Superior temporal gyrus (tissue), 1 donor: Measurements from ENCODE around the gene OR5AU1.
"Not testable (repeated sequence)": the region's sequence is repeated elsewhere in the genome, so short reads cannot be mapped to it uniquely, and the experiment has no call there.

Source experiments
- DNase-seq: peaks from one replicate; pipeline ENCODE4 v3.0.0-alpha.2; 2016; ENCODE audit errors: extremely low spot score

OR5AU1 gene

GRCh38 chr14:21171128-21171527 lies 15.3 kb upstream of the OR5AU1 start:
- DNase-seq: no peak

DNA sequence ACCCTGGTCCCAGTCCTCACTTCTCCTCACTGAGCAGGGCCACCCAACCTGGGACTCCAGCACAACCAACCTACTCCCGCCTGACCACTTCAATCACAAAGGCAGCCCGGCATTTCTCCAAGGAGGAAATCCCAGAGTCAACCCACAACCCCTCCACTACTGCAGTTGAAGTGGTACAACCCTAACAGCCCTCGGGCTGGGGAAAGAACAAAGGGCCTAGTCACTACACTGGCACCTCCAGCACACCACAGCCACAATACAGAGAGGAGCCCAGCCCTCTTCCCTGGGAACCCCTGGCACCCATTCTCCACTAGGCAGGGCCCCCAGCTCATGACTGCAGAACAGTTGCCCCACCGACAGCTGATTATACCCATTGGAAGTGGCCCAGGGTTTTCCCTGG lies 13.7 kb upstream of the OR5AU1 start:
- DNase-seq: no peak

DNA sequence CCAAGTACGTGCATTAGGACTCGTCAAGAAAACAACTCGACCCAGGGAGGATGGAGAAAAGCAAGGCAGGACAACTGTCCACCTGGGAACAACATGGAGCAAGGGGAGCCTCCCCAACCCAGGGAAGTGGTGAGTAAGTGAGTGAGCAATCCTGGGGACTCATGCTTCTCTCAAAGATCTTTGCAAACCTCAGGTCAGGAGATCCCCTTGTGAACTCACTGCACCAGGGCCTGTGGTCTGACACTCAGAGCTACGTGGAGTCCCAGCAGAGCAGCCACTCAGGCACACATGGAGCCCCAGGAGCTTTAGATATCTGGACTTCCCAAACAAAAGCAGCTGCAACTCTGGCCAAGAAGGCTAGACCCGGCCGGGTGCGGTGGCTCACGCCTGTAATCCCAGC lies 12.2 kb upstream of the OR5AU1 start:
- no peak for DNase-seq

DNA sequence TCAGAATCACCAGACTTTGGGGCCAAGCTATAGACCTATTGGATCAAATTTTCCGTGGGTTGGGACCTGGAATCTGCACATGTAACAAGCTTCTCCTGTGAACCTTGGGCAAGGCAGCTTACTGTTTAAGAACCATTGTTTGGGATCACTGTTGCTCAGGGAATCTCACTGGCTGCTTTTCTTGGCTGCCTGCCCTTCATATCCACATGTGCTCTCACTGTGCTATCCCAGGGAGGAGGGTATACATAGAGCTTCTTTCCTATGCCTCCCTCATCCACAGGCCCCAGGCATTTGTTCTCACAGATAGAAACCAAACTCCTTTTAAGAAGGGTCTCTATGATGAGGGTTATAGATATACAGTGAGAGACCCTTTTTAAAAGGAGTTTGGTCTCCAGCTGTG lies 9.8 kb upstream of the OR5AU1 start:
- not testable (repeated sequence) for DNase-seq

DNA sequence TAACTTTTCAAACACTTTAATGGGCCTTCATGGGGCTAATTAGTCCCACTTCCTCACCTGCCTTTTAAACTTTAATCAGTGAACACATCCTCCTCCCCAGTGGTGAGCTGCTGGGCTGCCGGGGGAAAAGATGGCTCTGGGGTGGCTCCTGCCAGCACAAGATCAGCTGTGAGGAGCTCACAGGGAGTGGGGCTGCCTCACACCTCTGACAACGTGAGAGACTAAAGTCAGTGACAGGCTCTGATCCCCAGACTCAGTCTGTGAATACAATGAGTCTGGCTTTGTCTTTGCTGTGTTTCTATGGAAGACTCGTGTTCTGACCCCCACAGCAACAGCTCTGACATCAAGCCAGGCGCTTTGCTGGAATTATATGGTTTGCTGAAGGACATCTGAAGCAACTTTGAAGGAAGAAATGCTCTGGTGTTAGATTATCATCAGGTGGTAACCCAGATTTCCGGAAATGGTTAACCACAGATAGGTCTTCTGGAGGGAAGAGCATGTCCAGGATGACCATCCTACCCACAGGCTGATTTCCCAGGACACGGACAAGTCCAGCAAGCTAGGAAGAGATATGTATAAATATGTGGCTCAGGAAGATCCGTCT lies 9.2 kb upstream of the OR5AU1 start:
- DNase-seq: not testable (repeated sequence)

GRCh38 chr14:21163871-21164291 lies 8.0 kb upstream of the OR5AU1 start:
- DNase-seq: no peak

DNA sequence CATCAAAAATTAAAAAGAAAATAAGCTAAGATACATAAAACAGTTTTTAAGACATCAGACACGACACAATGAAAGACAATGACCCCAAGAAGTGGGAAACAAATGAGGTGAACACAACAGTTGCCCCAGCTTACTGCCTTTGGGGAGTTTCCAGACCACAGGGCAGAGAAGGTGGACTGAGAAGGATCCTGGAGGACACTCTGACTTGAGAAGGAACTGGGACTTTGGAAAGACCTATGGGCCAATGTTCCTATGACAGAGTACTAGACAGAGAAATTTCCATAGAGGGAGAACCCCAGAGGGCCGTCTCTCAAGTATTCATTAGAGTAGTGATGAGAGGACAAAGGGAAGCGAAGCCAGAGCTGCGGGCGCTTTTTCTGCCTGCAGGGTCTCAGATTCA lies 6.2 kb upstream of the OR5AU1 start:
- no peak for DNase-seq

DNA sequence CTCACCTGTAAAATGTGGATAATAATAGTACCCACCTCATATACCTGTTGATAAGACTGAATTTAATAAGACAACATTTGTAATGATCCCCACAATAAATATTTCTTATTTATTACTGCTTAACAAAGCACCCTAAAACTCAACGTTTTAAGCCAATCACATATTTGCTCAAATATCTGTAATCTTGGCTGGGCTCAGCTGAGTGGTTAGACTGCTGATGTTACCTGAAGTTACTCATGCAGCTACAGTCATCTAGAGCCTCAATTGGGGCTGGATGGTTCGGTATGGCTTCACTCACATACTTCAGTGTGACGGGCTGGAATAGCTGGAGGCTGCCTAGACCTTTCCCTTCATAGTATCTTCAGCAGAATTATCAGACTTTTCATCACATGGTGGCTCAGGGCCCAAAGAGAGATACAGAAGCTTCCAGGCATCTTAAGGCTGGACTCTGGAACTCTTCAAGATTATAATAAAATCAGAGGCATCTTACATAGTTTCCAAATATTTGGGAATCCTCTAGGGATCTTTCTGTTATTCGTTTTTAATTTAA lies 4.3 kb upstream of the OR5AU1 start:
- DNase-seq: no peak

DNA sequence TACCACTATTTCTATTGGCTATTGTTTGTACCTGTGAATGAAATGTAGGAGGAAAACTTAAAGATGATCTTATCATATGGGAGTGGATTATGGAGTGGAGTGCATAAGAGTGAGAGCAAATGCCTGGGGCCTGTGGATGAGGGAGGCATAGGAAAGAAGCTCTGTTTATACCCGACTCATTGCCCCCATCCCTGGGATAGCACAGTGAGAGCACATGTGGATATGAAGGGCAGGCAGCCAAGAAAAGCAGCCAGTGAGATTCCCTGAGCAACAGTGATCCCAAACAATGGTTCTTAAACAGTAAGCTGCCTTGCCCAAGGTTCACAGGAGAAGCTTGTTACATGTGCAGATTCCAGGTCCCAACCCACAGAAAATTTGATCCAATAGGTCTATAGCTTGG lies 2.3 kb upstream of the OR5AU1 start:
- DNase-seq: not testable (repeated sequence)

GRCh38 chr14:21149641-21150367 lies 6.1 kb downstream of the OR5AU1 start:
- DNase-seq: no peak

DNA sequence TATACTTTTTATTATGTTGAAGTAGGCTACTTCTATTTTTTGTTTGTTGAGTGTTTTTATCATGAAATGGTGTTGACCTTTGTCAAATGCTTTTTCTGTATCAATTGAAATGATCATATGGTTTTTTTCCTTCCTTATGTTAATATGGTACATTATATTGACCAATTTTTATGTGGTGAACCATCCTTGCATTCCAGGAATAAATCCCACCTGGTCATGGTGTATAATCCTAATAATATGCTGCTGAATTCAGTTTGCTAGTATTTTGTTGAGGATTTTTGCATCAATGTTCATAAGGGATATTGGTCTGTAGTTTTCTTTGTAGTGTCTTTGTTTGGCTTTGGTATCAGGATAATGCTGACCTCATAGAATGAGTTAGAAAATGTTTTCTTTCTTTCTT lies 10.4 kb downstream of the OR5AU1 start:
- no peak for DNase-seq

DNA sequence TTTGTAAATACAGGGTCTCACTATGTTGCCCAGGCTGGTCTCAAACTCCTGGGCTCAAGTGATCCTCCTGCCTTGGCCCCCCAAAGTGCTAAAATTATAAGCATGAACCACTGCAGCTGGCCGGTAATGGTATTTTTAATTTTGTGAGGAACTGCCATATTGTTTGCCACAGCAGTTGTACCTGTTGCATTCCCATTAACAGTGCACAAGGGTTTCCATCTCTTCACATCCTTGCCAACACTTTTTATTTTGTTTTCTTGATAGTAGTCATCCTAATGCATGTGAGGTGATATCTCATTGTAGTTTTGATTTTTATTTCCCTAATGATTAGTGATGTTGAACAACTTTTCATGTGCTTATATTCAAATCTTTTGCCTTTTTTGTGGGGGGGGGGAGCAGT lies 13.5 kb downstream of the OR5AU1 start:
- no peak for DNase-seq

DNA sequence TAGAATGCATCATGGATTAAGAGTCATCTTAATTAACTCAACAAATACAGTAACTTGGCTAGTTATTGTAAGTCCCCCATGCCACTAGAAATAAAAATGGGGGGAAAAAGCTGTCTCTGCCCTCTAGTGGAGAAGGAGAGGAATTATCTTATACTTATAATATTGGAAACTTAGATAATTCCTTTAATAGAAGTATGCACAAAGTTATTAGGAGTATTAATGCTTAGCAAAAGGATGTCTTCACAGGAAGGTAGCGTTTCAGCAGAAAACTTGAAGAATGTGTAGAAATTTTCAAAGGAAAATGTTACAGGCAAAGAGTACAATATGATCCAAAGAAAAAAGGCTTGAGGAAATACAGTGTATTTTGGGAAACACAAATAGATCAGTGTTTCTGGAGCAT lies 19.8 kb downstream of the OR5AU1 start:
- peak; percentile 16 for DNase-seq

GRCh38 chr14:21133901-21134300 lies 22.0 kb downstream of the OR5AU1 start:
- no peak for DNase-seq

- no peak for DNase-seq
These were observed 32.4 kb downstream of the OR5AU1 start for GRCh38 chr14:21123429-21123828.

DNA sequence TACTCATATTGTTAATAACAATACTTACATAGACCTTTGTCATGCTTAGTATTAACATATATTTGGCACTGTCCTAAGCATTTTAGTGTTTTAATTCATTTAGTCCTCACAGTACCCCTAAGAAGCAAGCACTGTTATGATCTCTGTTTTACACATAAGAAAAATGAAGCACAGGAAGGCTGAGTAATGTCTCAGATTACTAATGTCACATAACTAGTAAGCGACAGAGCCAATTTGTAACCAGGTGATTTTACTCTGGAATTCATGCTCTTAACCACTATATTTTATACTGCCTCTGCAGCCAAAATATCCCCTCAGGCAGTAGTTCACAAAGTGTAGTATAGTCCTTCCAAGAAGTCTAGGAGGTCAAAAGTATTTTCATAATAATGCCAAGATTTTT lies 34.7 kb downstream of the OR5AU1 start:
- no peak for DNase-seq

- no peak for DNase-seq
These were observed 35.2 kb downstream of the OR5AU1 start for GRCh38 chr14:21120686-21121085.

DNA sequence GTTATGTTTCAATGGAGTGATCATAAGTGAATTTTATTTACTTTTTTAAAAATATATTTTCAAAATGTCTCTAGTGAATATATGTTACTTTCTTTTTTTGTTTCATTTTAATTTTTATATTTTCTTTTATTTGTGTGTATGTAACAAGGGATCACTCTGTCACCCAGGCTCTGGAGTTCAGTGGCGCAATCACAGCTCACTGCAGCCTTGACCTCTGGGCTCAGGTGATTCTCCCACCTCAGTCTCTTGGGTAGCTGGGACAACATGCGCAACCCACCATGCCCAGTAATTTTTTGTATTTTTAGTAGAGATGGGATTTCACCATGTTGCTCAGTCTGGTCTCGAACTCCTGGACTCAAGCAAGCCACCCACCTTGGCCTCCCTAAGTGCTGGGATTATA lies 36.9 kb downstream of the OR5AU1 start:
- no peak for DNase-seq

GRCh38 chr14:21113369-21113768 lies 42.5 kb downstream of the OR5AU1 start:
- DNase-seq: no peak

GRCh38 chr14:21112255-21112654 lies 43.6 kb downstream of the OR5AU1 start:
- DNase-seq: no peak

GRCh38 chr14:21109377-21110138 lies 46.3 kb downstream of the OR5AU1 start:
- no peak for DNase-seq

DNA sequence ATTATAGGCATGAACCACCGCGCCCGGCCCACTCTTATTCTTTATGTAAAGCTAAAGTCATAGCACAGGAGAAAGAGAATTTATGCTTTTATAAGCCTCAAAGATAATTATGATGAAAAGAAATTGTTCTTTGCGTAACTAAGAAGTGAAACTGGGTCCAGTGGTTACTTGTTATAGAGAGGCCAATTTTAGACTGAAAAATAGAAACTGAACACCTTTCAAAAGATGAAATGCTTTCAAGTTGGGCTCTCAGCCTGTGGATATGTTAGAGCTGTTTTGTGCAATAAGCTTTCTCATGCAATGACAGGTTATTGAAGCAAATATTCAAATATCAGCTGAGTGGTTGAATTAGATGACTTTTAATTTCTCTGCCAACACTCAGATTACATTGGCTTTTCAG lies 47.1 kb downstream of the OR5AU1 start:
- no peak for DNase-seq
